B cell (primary cell): Measurements from ENCODE around the gene TBC1D20. TPM values are rescaled to one million over a fixed set of nuclear protein-coding genes. Genes with fewer than 3 reads are reported as not detected.
A peak's percentile ranks its signal among the peaks of the same experiment; 100 is the strongest.
"Not testable (repeated sequence)": the region's sequence is repeated elsewhere in the genome, so short reads cannot be mapped to it uniquely, and the experiment has no call there.

Source experiments
- ATAC-seq: fragments of 200-7000 bp; cut with Tn5 transposase; one replicate; pipeline ENCODE4 v1.10.0; 2021; ENCODE audit warnings: low read depth, mild to moderate bottlenecking, moderate number of reproducible peaks, moderate library complexity
- CTCF ChIA-PET: fragments of 350-600 bp; sonication (Branson Sonifier 250); formaldehyde crosslinking; loops from one replicate; lab custom pipeline; 2021; ENCODE audit warnings: antibody characterized with exemption, inconsistent platforms; lab: Charles Lee
- POLR2A ChIA-PET: fragments of 350-600 bp; sonication (Branson Sonifier 250); formaldehyde crosslinking; loops from one replicate; lab custom pipeline; 2021; ENCODE audit warnings: antibody characterized with exemption; lab: Charles Lee
- DNase-seq: peaks from one replicate; pipeline ENCODE4 v3.0.0; 2013
- H2AFZ ChIP-seq: 2 replicates; pipeline ENCODE4 v1.6.1; 2012; ENCODE audit warnings: mild to moderate bottlenecking, low read depth, low read length; ENCODE audit not compliant: insufficient read depth, poor library complexity, severe bottlenecking
- H3K27ac ChIP-seq, 2 donors: 1 replicate in 1 of 2; 2 replicates in 1 of 2; pipeline ENCODE4 v1.5.1; 2012 to 2013; ENCODE audit warnings: low read length in 2 of 2, mild to moderate bottlenecking in 2 of 2, moderate library complexity in 1 of 2
- H3K27me3 ChIP-seq, 4 experiments: fragments of 200-600 bp in 1 of 4; sonication (generic) in 1 of 4; replicated peaks in 1 of 4; 1 replicate in 2 of 4; 2 replicates in 2 of 4; pipeline versions ENCODE4 v1.6.1 to v1.7.0; 2013 to 2016; ENCODE audit warnings: low read length in 3 of 4, mild to moderate bottlenecking in 2 of 4, mixed read lengths in 1 of 4, moderate library complexity in 1 of 4; ENCODE audit not compliant: insufficient read depth in 4 of 4, control insufficient read depth in 3 of 4; ENCODE audit errors: control extremely low read depth in 1 of 4
- H3K36me3 ChIP-seq, 2 experiments: replicated peaks in 1 of 2; 1 replicate in 1 of 2; 2 replicates in 1 of 2; pipeline versions ENCODE4 v1.6.1 to v1.7.1; 2013; ENCODE audit warnings: low read length in 1 of 2; ENCODE audit not compliant: insufficient read depth in 2 of 2, control insufficient read depth in 1 of 2; ENCODE audit errors: control extremely low read depth in 1 of 2, extremely low read depth in 1 of 2
- H3K4me1 ChIP-seq, 2 donors: fragments of 200-600 bp in 1 of 2; sonication (generic) in 1 of 2; 1 replicate in 1 of 2; 2 replicates in 1 of 2; pipeline versions ENCODE4 v1.5.1 to v1.6.1; 2013 to 2017; ENCODE audit warnings: low read length in 2 of 2; ENCODE audit not compliant: control insufficient read depth in 2 of 2, insufficient read depth in 2 of 2
- H3K4me2 ChIP-seq: replicated peaks from 2 replicates; pipeline ENCODE3; 2012; ENCODE audit warnings: mild to moderate bottlenecking, low read depth, low read length; ENCODE audit not compliant: poor library complexity, severe bottlenecking
- H3K4me3 ChIP-seq, 5 experiments: fragments of 200-600 bp in 1 of 5; sonication (generic) in 1 of 5; 1 replicate in 3 of 5; 2 replicates in 2 of 5; pipeline versions ENCODE4 v1.5.1 to v1.7.0; 2011 to 2016; ENCODE audit warnings: low read length in 4 of 5, mild to moderate bottlenecking in 4 of 5, low read depth in 2 of 5, control low read depth in 1 of 5, moderate library complexity in 1 of 5; ENCODE audit not compliant: insufficient read depth in 1 of 5; ENCODE audit errors: control extremely low read depth in 1 of 5, extremely low read depth in 1 of 5
- H3K79me2 ChIP-seq: fragments of 200-600 bp; sonication (generic); one replicate; pipeline ENCODE4 v1.6.0; 2016; ENCODE audit warnings: low read length; ENCODE audit not compliant: control insufficient read depth, insufficient read depth
- H3K9ac ChIP-seq: fragments of 200-600 bp; sonication (generic); 2 replicates; pipeline ENCODE4 v1.6.1; 2017; ENCODE audit warnings: mild to moderate bottlenecking, low read length, moderate library complexity
- H3K9me3 ChIP-seq, 3 donors: one replicate each; pipeline versions ENCODE4 v1.6.1 to v1.7.1; 2013; ENCODE audit warnings: low read length in 2 of 3; ENCODE audit not compliant: control insufficient read depth in 2 of 3, insufficient read depth in 1 of 3; ENCODE audit errors: control extremely low read depth in 1 of 3
- H4K20me1 ChIP-seq: 2 replicates; pipeline ENCODE4 v1.6.0; 2012; ENCODE audit warnings: mild to moderate bottlenecking, low read length; ENCODE audit not compliant: insufficient read depth, control insufficient read depth, poor library complexity, severe bottlenecking
- H3K27ac Mint-ChIP-seq: one replicate; pipeline ENCODE4 v1.8.0; 2021; ENCODE audit warnings: mixed read lengths
- H3K27me3 Mint-ChIP-seq: one replicate; pipeline ENCODE4 v1.8.0; 2021; ENCODE audit warnings: mixed read lengths
- H3K4me1 Mint-ChIP-seq: one replicate; pipeline ENCODE4 v1.8.0; 2021; ENCODE audit warnings: mixed read lengths
- H3K4me3 Mint-ChIP-seq: one replicate; pipeline ENCODE4 v1.8.0; 2021; ENCODE audit warnings: mixed read lengths
- H3K9me3 Mint-ChIP-seq: one replicate; pipeline ENCODE4 v1.8.0; 2022; ENCODE audit warnings: mixed read lengths; ENCODE audit not compliant: insufficient read depth
- CTCF ChIP-seq: fragments of 200-600 bp; IDR thresholded peaks from one replicate; pipeline ENCODE4 v1.8.0; 2022; ENCODE audit warnings: antibody characterized with exemption, mild to moderate bottlenecking
- EZH2 ChIP-seq: IDR thresholded peaks from 2 replicates; pipeline ENCODE4 v1.6.1; 2012; ENCODE audit warnings: borderline replicate concordance, low read depth, mild to moderate bottlenecking, moderate library complexity, low read length; ENCODE audit not compliant: insufficient read depth, poor library complexity, severe bottlenecking
- WGBS: methylation state at CpG from one replicate; pipeline ENCODE4 v1.1.5; 2013; ENCODE audit warnings: missing lambda C conversion rate; ENCODE audit not compliant: insufficient coverage; 5-methylcytosine and 5-hydroxymethylcytosine counted together
- intact Hi-C: fragments of 100-400 bp; cut with micrococcal nuclease; formaldehyde crosslinking; loops from one replicate; pipeline ENCODE4 v1.10.0; 2022
- polyA plus RNA-seq: library from polyadenylated mRNA; depleted of rRNA; stranded (reverse); fragments of >200 nt; gene quantifications from 2 replicates; pipeline ENCODE4 v1.2.3, GENCODE V29; 2012
- total RNA-seq, 2 donors: library from RNA; stranded (reverse); fragments of 120-200 nt in 1 of 2; gene quantifications; 1 replicate in 1 of 2; 2 replicates in 1 of 2; pipeline versions ENCODE4 v1.2.3 to v1.2.4, GENCODE V29; 2013 to 2022

The TBC1D20 gene
- total and polyA plus RNA-seq, 2 donors (not counting 1 experiment from before 2014, with no cell fraction given): 31.7 to 40.0 TPM

DNA sequence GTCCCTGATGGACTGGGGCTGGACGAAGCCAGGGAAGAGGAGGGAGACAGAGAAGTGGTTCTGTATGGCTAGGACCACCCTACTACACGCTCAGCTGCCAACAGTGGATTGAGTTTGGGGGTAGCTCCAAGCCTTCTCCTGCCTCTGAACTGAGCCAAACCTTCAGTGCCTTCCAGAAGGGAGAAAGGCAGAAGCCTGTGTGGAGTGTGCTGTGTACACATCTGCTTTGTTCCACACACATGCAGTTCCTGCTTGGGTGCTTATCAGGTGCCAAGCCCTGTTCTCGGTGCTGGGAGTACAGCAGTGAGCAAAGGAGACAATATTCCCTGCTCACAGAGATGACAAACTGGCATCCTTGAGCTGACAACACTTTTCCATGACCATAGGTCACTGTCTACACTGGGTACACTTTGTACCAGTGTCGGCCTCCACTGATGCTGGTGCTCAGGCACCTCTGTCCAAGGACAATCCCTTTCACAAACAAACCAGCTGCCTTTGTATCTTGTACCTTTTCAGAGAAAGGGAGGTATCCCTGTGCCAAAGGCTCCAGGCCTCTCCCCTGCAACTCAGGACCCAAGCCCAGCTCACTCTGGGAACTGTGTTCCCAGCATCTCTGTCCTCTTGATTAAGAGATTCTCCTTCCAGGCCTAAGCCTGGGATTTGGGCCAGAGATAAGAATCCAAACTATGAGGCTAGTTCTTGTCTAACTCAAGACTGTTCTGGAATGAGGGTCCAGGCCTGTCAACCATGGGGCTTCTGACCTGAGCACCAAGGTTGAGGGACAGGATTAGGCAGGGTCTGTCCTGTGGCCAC is 65.5 kb downstream of the TBC1D20 start:
- no peaks in the 10 kb centered on the region for H3K9me3 ChIP-seq
- ATAC-seq: no peak
- no peaks in the 10 kb centered on the region for H3K79me2 ChIP-seq
- H3K9ac ChIP-seq: no peak overlapping the region
- no peak overlapping the region for H3K4me2 ChIP-seq
- H3K4me1 ChIP-seq: peaks cover 2 to 3% of the 10 kb centered on the region in 2 donors
- no peaks in the 10 kb centered on the region for H3K27me3 ChIP-seq
- intact Hi-C loops: no loop called here
- H4K20me1 ChIP-seq: no peaks in the 10 kb centered on the region
- no peak overlapping the region for H3K4me3 Mint-ChIP-seq
- no peak overlapping the region for H3K27ac Mint-ChIP-seq
- ChIA-PET CTCF (no interaction called here), POLR2A (no interaction called here)
- H3K27me3 Mint-ChIP-seq: no peaks in the 10 kb centered on the region
- peaks cover 2% of the 10 kb centered on the region for H3K4me1 Mint-ChIP-seq
- no peak overlapping the region for H3K4me3 ChIP-seq
- whole genome bisulfite sequencing: 95% methylated on average over 3 of the region's 4 CpGs
- H2AFZ ChIP-seq: no peak overlapping the region
- H3K27ac ChIP-seq: no peak overlapping the region
- H3K9me3 Mint-ChIP-seq: no peaks in the 10 kb centered on the region
- no peak for TF ChIP-seq CTCF
- no peak for TF ChIP-seq EZH2
- peaks cover 13 to 54% of the 10 kb centered on the region in 2 experiments for H3K36me3 ChIP-seq
- no peak for DNase-seq

DNA sequence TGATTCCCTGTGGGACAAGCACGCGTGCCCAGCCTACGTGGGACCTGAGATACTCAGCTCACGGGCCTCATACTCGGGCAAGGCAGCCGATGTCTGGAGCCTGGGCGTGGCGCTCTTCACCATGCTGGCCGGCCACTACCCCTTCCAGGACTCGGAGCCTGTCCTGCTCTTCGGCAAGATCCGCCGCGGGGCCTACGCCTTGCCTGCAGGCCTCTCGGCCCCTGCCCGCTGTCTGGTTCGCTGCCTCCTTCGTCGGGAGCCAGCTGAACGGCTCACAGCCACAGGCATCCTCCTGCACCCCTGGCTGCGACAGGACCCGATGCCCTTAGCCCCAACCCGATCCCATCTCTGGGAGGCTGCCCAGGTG is 66.1 kb downstream of the TBC1D20 start:
- 98% methylated on average over 24 of the region's 24 CpGs for WGBS
- DNase-seq: no peak
- Histone ChIP-seq H3K79me2 (peaks cover 2% of the 10 kb centered on the region), H3K27ac (no peak overlapping the region), H3K27me3 (no peaks in the 10 kb centered on the region), H3K9me3 (no peaks in the 10 kb centered on the region), H3K36me3 (peaks cover 13 to 59% of the 10 kb centered on the region in 2 experiments), H3K4me3 (no peak overlapping the region), H2AFZ (no peak overlapping the region), H3K9ac (no peak overlapping the region), H3K4me1 (no peaks in the 10 kb centered on the region), H3K4me2 (no peak overlapping the region), H4K20me1 (no peaks in the 10 kb centered on the region)
- ChIA-PET POLR2A (no interaction called here), CTCF (no interaction called here)
- H3K4me3 Mint-ChIP-seq: no peak overlapping the region
- no peaks in the 10 kb centered on the region for H3K27me3 Mint-ChIP-seq
- intact Hi-C loops: no loop called here
- H3K27ac Mint-ChIP-seq: no peak overlapping the region
- H3K9me3 Mint-ChIP-seq: no peaks in the 10 kb centered on the region
- no peaks in the 10 kb centered on the region for H3K4me1 Mint-ChIP-seq
- no peak for TF ChIP-seq EZH2
- no peak for TF ChIP-seq CTCF
- ATAC-seq: no peak

DNA sequence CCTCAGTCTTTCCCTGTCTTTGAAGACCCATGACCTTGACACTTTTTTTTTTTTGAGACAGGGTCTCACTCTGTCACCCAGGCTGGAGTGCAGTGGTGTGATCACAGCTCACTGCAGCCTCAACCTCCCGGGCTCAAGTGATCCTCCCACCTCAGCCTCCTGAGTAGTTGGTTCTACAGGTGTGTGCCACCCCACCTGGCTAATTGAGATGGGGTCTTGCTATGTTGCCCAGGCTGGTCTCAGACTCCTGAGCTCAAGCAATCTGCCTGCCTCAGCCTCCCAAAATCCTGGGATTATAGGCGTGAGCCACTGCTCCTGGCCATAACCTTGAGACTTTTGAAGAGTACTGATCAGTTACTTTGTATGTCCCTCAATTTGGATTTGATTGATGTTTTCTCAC is 69.0 kb downstream of the TBC1D20 start:
- DNase-seq, H4K20me1 ChIP-seq, H3K9me3 Mint-ChIP-seq, H3K4me3 Mint-ChIP-seq, H3K4me3 ChIP-seq, H3K27ac ChIP-seq, ATAC-seq, H3K79me2 ChIP-seq, POLR2A ChIA-PET, H3K9me3 ChIP-seq, H3K27me3 ChIP-seq, H3K9ac ChIP-seq, H3K27me3 Mint-ChIP-seq, H3K4me1 Mint-ChIP-seq, intact Hi-C loops, H3K4me1 ChIP-seq, H3K4me2 ChIP-seq, H2AFZ ChIP-seq: not testable (repeated sequence)
- peak overlapping the region; percentile 32 for H3K27ac Mint-ChIP-seq
- CTCF ChIA-PET: interaction anchor here (1.0 kb wide), 2 partner anchors 39 to 40 kb away, joined by 3 read pairs; no protein-coding TSS in a partner anchor
- H3K36me3 ChIP-seq: peaks cover 13 to 82% of the 10 kb centered on the region in 2 experiments
- 100% methylated on average over 1 of the region's 2 CpGs for WGBS
